ENCODE measurements around the gene PFKFB4.

- TF ChIP-seq CTCF (IDR thresholded peaks at IDR 0.05; ENCODE audit: control extremely low read depth in 1 of 3, insufficient read depth in 1 of 3, low read depth in 1 of 3, low read length in 3 of 3), result no peak
- TF ChIP-seq NRF1 (IDR thresholded peaks at IDR 0.05; ENCODE audit: low read depth, low read length), result no peak
- no peak for TF ChIP-seq CBX8 (IDR thresholded peaks at IDR 0.05; ENCODE audit: borderline replicate concordance, low read depth, low read length)
- no peak for TF ChIP-seq CEBPB (IDR thresholded peaks at IDR 0.05; ENCODE audit: low read depth, low read length)
These were observed 64.0 kb downstream of the PFKFB4 start for GRCh38 chr3:48492461-48493202.

Measured in H1 (cell line).